Epithelial cell of esophagus (primary cell): ENCODE data around the gene MKS1.

Source experiments
- DNase-seq: peaks from one replicate; pipeline ENCODE4 v3.0.0; 2010; ENCODE audit warnings: low read depth
- H3K4me3 ChIP-seq: 2 replicates; pipeline ENCODE4 v1.5.1; 2011; ENCODE audit warnings: mild to moderate bottlenecking, low read length, control low read depth
- CTCF ChIP-seq: IDR thresholded peaks from 2 replicates; pipeline ENCODE4 v1.5.1; 2011; ENCODE audit warnings: low read depth, mild to moderate bottlenecking, low read length, control low read depth, inconsistent platforms; ENCODE audit not compliant: insufficient read depth; ENCODE audit errors: missing control alignments

The MKS1 gene

DNA sequence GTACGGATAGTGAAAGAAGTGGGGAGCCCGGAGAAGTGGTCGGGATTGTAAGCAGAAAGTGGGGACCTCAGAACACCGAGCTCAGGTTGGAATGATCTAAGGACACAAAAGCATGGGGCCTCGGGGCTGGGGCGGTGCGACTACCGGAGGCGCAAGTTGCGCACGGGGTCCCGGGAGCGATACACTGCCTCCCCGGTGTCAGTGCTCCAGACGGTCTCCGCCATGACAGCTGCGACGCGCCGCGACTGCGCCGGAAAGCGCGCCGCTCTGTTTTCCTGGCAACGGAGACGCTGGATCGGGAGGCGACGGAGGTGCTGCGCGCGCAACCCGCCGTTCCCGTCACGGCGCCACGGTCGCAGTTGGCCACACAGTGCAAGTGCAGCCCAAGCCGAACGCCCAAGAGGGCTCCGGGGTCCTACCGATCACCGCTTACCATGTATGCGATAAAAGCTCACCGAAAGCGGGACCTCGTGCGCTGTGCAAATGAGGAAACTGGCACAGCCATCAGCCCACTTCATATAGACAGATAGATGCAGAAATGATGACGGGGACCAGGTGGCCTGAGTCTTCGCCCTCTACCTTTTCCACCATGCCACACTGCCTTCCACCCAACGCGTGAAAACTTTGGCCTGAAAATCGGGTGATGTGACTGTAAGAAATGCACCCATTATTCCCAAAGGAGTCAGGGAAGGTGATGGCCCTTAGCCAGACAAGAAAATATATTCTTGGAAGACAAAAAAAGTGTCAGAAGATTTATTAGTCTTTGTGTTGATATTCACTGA, at the start of gene MKS1:
Gene MKS1 (minus strand): TSS at position 249 of the 782 bp plus-strand sequence. CDS start 25 bp downstream, at position 224.
- peak; percentile 91 for DNase-seq
- peak; percentile 64 for TF ChIP-seq CTCF
- peak within 1 kb of the TSS; percentile 84 for H3K4me3 ChIP-seq

GRCh38 chr17:58268326-58268725, 49.3 kb upstream of the MKS1 start:
- no peak overlapping the region for H3K4me3 ChIP-seq
- no peak for DNase-seq
- TF ChIP-seq CTCF: no peak

DNA sequence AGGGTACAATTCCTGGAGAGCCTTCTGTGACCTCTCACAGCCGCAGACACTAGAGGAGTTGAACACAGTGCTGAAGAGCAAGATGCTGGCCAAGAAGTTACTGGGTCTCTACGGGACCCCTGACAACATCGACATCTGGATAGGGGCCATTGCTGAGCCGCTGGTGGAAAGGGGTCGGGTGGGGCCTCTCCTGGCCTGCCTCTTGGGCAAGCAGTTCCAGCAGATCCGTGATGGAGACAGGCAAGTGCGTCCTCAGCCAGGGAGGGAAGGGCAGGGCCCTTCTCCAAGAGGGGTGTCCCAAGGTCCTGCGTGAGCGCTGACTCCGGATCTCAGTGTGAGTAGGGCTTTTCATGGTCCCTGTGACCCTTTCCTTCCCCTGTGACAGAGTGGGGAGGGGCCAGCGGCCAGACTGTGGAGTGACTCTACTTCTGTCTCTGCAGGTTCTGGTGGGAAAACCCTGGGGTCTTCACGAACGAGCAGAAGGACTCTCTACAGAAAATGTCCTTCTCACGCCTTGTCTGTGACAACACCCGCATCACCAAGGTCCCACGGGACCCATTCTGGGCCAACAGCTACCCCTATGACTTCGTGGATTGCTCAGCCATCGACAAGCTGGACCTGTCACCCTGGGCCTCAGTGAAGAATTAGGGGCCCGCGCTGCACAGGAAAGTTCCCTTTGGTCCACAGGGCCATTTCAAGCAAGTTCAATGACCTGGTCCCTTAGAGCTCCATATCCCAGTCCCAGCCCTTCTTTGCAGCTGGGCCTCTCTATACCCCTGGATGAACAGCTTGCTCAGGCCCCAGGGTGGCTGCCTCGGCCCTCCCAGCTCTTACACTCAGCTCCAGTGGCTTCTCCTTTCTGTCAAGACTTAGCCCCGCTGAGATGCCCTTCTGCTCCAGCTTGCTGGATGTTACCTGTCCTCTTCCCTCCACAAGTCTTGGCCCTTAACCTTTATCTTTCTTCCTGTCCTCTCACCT, 48.6 kb upstream of the MKS1 start:
- TF ChIP-seq CTCF: no peak
- no peak for DNase-seq
- no peak overlapping the region for H3K4me3 ChIP-seq

- no peak for DNase-seq
- no peak for TF ChIP-seq CTCF
- no peak overlapping the region for H3K4me3 ChIP-seq
These were observed 47.1 kb upstream of the MKS1 start for GRCh38 chr17:58265902-58266875.

- H3K4me3 ChIP-seq: no peak overlapping the region
- TF ChIP-seq CTCF: no peak
- DNase-seq: no peak
These were observed 46.2 kb upstream of the MKS1 start for GRCh38 chr17:58265271-58265670.
